Measurements from ENCODE around the gene THAP7.

GRCh38 chr22:20964090-20964798 lies 37.7 kb downstream of the THAP7 start:
- TF ChIP-seq POLR2A (IDR thresholded peaks at IDR 0.05) (no peak), CTCF (IDR thresholded peaks at IDR 0.05) (no peak)
